ENCODE results near the gene PEX10.

PEX10 gene

GRCh38 chr1:2358072-2358471, 54.3 kb downstream of the PEX10 start:
- Mint-ChIP-seq H3K27me3 (ENCODE audit: low read depth) (no peaks in the 10 kb centered on the region), H3K27ac (no peak overlapping the region), H3K4me3 (no peak overlapping the region), H3K9me3 (peaks cover 5% of the 10 kb centered on the region), H3K4me1 (ENCODE audit: low read depth) (no peaks in the 10 kb centered on the region), H3K36me3 (ENCODE audit: low read depth) (no peaks in the 10 kb centered on the region)

DNA sequence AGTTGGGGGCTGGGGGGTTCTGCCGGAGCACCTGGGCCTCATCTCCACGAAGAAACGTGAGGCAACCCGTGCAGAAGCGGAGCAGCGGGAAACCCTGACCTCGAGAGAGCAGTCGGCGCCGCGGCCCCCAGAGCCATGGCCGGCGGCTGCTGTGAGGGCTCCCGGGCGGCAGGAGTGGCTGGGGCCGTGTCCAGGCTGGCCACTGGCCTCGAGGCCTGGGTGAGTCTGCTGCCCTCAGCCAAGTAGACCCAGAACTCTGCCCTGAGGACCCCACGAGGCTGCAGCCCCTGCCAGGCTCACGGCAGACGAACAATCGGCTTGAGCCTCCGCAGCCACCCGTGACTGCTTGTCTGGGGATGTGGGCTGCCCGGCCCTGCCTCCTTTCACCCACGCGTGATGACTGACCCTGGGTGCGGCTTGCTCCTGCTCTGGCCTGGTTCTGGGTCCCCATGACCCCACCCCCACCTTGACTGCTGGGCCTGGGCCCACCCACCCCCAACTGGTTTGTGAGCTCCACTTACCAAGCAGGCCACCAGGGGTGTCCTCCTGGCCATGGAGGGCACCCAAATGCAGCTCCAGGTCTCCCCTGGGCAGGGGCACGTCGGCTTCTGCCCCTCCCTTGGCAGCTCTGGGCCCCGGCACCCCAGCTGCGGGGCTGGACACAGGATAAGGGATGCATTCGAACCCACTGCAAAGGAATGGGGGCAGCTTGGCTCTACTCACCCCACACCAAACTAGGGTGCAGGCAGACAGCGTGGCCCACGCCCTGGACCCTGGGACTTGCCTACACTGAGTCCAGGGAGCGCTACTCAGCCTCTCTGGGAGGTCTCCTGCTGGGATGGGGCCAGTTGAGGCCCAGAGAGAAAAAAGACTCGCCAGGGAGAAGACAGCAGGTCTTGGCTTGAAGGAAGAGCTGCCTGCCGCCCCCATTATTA, 55.2 kb downstream of the PEX10 start:
- Mint-ChIP-seq H3K36me3 (ENCODE audit: low read depth) (no peaks in the 10 kb centered on the region), H3K27me3 (ENCODE audit: low read depth) (no peaks in the 10 kb centered on the region), H3K4me3 (no peak overlapping the region), H3K4me1 (ENCODE audit: low read depth) (no peaks in the 10 kb centered on the region), H3K27ac (no peak overlapping the region), H3K9me3 (no peaks in the 10 kb centered on the region)

DNA sequence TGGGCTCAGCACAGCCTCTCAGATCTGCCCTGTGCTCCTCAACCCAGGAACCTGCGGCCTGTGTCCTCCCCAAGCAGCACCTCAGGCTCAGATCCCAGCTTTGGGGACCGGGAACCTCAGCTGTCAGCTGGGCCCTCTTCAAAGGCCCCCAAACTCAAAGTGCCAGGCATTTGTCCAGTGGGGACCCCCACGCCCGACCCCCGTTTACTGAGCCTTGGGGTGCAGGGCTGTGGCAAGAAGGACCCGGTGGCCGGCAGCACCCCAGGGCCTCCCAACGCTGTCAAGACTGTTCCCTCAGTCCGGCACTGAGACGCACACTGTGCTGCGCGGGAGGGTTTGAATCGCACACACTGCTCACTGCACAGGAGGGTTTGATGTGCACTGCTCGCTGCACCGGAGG, 56.0 kb downstream of the PEX10 start:
- H3K36me3 Mint-ChIP-seq (ENCODE audit: low read depth), result no peaks in the 10 kb centered on the region
- no peaks in the 10 kb centered on the region for H3K9me3 Mint-ChIP-seq
- no peak overlapping the region for H3K4me3 Mint-ChIP-seq
- no peak overlapping the region for H3K27ac Mint-ChIP-seq
- no peaks in the 10 kb centered on the region for H3K4me1 Mint-ChIP-seq (ENCODE audit: low read depth)
- no peaks in the 10 kb centered on the region for H3K27me3 Mint-ChIP-seq (ENCODE audit: low read depth)

DNA sequence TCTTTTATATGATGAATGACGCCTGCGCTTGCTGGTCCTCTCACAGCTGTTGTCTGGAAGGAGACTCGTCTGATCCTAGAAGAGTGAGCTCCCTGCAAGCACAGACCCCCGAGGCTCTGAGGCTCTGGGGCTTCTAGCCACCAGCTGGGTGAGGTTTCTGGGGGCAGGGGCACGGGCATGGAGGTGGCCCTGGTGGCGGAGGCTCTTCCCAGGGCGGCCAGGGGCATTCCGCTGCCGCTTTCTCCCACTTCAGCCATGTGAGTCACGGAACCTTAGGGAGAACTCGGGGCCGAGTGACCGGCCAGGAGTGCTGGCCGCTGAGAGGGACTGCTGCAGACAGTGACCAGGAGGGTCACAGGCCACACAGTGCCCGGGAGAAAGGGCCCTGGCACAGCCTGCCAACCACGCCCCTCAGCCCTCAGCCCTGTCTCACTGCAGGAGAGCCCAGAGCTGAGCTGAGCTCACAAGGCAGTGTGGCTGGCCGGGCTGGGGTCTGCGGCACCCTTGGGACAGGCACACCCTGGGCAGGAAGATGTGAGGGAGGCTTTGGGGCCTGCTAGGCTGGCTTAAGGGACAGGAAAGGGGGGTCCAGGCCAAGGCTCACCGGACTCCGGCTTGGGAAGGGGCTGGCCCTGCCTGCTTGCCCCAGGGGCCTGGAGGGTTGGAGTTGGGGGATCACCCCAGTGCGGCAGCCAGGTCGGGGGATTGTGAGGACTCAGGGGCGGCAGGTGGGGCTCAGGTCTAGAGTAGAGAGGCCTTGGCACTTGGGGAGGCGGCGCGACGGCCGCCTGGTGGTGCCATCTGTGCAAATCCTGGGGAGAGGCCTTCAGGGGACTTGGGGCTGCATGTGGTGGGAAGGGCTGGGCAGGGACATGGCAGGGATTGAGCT, 56.7 kb downstream of the PEX10 start:
- Mint-ChIP-seq H3K27ac (no peak overlapping the region), H3K36me3 (ENCODE audit: low read depth) (no peaks in the 10 kb centered on the region), H3K4me3 (no peak overlapping the region), H3K4me1 (ENCODE audit: low read depth) (no peaks in the 10 kb centered on the region), H3K27me3 (ENCODE audit: low read depth) (no peaks in the 10 kb centered on the region), H3K9me3 (no peaks in the 10 kb centered on the region)

DNA sequence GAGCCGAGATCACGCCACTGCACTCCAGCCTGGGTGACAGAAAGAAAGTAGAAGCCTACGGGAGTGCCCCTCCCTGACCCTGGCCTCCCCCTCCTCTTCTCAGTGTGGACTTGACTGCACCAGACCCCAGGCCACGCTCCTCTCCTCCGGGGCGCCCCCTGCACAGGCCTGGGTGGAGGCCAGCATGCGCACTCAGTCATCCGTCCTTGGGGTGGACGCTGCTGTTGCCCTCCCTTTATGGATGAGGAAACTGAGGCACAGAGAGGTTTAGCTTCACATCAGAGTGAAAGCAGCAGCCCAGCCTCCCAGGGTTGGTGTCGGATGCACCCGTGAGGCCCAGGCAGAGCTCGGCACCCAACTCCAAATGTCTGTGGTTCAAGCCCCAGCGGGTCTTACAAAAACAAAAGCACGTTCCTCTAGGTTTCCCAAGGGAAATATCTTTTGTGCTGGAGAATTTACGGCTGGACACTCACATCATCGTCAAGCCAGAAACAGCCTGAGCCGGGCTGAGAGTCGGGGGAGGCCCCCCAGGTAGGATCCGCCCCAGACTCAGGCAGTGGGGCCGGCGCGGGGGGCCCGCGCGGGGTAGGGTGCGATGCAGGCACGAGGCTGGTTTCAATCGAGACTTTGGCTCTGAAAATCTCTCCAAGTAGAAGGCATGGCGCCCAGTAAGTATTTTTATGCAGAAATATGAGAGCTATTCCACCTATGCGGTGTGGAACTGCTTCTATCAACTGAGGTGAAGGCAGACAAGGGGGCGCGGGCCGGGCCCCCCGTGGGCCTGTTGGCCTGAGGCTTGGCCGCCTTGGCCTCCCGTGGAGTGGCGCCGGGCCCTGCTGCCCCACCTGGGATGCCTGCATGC, 57.6 kb downstream of the PEX10 start:
- H3K27ac Mint-ChIP-seq, result no peak overlapping the region
- no peaks in the 10 kb centered on the region for H3K4me1 Mint-ChIP-seq (ENCODE audit: low read depth)
- no peaks in the 10 kb centered on the region for H3K36me3 Mint-ChIP-seq (ENCODE audit: low read depth)
- no peaks in the 10 kb centered on the region for H3K9me3 Mint-ChIP-seq
- no peaks in the 10 kb centered on the region for H3K27me3 Mint-ChIP-seq (ENCODE audit: low read depth)
- H3K4me3 Mint-ChIP-seq, result no peak overlapping the region

All from T-helper 1 cell treated with Interleukin-12 subunit alpha and Interleukin-12 subunit beta and Interleukin-4 antibody, amounts not matched to agents 30 μg/mL and 1 μg/mL, for 36 hours (primary cell).